Astrocyte of the hippocampus (primary cell): ENCODE data around the gene CHMP4B.
A peak's percentile ranks its signal among the peaks of the same experiment; 100 is the strongest.

ENCODE experiments used
- DNase-seq: peaks from one replicate; pipeline ENCODE4 v3.0.0; 2011; ENCODE audit warnings: low read depth, low spot score

Gene CHMP4B

GRCh38 chr20:33838035-33838864 is 27.1 kb downstream of the CHMP4B start:
- DNase-seq: no peak

GRCh38 chr20:33839591-33839990 is 28.4 kb downstream of the CHMP4B start:
- DNase-seq: peak; percentile 33

- no peak for DNase-seq
Measured at GRCh38 chr20:33840160-33840559, 29.0 kb downstream of the CHMP4B start.

GRCh38 chr20:33840759-33841435 is 29.7 kb downstream of the CHMP4B start:
- no peak for DNase-seq

- no peak for DNase-seq
Measured at GRCh38 chr20:33841436-33841799, 30.3 kb downstream of the CHMP4B start.

- DNase-seq: no peak
Measured at GRCh38 chr20:33842346-33842745, 31.2 kb downstream of the CHMP4B start.

- DNase-seq: no peak
Measured at GRCh38 chr20:33843050-33843449, 31.9 kb downstream of the CHMP4B start.

GRCh38 chr20:33843854-33844253 is 32.7 kb downstream of the CHMP4B start:
- DNase-seq: no peak

GRCh38 chr20:33846291-33846935 is 35.3 kb downstream of the CHMP4B start:
- no peak for DNase-seq

- no peak for DNase-seq
Measured at GRCh38 chr20:33847006-33847405, 35.9 kb downstream of the CHMP4B start.

- DNase-seq: no peak
Measured at GRCh38 chr20:33848391-33848790, 37.2 kb downstream of the CHMP4B start.

GRCh38 chr20:33850159-33850558 is 39.0 kb downstream of the CHMP4B start:
- DNase-seq: peak; percentile 18

- no peak for DNase-seq
Measured at GRCh38 chr20:33851842-33852466, 40.8 kb downstream of the CHMP4B start.

GRCh38 chr20:33852626-33853506 is 41.7 kb downstream of the CHMP4B start:
- DNase-seq: no peak

- no peak for DNase-seq
Measured at GRCh38 chr20:33853507-33853813, 42.3 kb downstream of the CHMP4B start.

GRCh38 chr20:33857722-33858563 is 46.8 kb downstream of the CHMP4B start:
- DNase-seq: no peak

- DNase-seq: no peak
Measured at GRCh38 chr20:33858666-33859065, 47.5 kb downstream of the CHMP4B start.

- DNase-seq: no peak
Measured at GRCh38 chr20:33859157-33859695, 48.1 kb downstream of the CHMP4B start.

GRCh38 chr20:33859751-33860150 is 48.6 kb downstream of the CHMP4B start:
- no peak for DNase-seq

GRCh38 chr20:33861458-33861857 is 50.3 kb downstream of the CHMP4B start:
- no peak for DNase-seq
